ENCODE measurements around the gene GOLT1B. TPM values are rescaled to one million over a fixed set of nuclear protein-coding genes. Genes with fewer than 3 reads are reported as not detected.
"Not testable (repeated sequence)": the region's sequence is repeated elsewhere in the genome, so short reads cannot be mapped to it uniquely, and the experiment has no call there.

Gene GOLT1B, protein sequence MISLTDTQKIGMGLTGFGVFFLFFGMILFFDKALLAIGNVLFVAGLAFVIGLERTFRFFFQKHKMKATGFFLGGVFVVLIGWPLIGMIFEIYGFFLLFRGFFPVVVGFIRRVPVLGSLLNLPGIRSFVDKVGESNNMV
- total RNA-seq (10 to 100 TPM; 27.7 to 37.7 (median 35.1) TPM), total RNA-seq (37.4 to 100 (median 58.5) reads per million in 29 experiments)
- total RNA-seq (2013) = 36.4 TPM

DNA sequence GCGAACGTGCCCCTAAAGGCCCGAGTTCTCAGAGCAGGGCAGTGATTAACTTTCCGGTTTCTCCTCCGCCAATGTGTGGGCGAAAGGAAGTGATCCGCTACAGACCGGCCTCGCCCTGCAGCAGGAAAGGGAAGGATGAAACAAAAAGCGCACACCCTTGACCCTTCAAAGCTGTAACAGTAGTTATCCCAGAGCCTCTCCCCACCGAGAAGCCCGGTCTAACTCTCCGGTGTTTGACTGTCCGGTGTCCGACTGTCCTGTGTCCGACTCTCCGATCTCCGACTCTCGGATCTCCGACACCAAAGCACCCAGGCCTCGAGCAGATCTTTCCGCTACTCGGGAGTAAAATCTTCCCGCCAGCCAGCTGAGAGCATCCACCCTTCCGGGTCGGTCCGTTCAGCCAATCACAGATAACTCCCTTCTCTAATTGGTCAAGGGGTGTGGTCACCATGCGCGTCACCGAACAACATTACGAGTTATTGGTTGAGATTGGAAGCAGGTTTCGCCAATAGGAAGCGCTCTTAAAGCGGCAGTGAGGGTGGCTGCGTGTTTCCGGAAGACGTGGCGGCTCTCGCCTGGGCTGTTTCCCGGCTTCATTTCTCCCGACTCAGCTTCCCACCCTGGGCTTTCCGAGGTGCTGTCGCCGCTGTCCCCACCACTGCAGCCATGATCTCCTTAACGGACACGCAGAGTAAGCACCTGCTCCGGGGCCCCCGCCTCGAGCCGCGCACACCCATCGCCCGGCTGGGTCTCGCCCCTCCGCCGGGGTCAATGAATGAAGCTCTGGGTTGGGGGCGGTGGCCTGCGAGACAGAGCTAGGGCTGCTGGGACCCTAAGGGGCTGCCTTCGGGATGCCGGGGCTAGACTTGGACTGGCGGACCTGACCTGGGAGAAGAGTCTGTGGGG lies at the start of gene GOLT1B, which contains the start of gene RECQL:
Gene GOLT1B, plus strand, starts transcription at position 532 of the 906 bp plus-strand sequence. Its CDS starts 135 bp downstream, at position 667.
Gene RECQL, minus strand, starts transcription at position 378 of the 906 bp plus-strand sequence. CDS start 2,065 bp downstream, outside the sequence.
- Mint-ChIP-seq H3K4me1 (peaks cover 38 to 64% (median 39%) of the 10 kb centered on the region in 3 donors), H3K36me3 (peaks cover 28% of the 10 kb centered on the region), H3K27me3 (no peaks in the 10 kb centered on the region), H3K9me3 (no peaks in the 10 kb centered on the region), H3K27ac (no peak within 1 kb of the TSS), H3K4me3 (no peak within 1 kb of the TSS)
- POLR2A ChIA-PET = no interaction called here
- Histone ChIP-seq H3K36me3 (ENCODE audit: control insufficient read depth in 2 of 2, extremely low read depth in 1 of 2, insufficient read depth in 1 of 2, low read length in 1 of 2) (peaks cover 0 to 27% of the 10 kb centered on the region in 2 donors), H3K27me3 (replicated peaks in 1 of 2; ENCODE audit: control insufficient read depth in 2 of 2, extremely low read depth in 1 of 2, insufficient read depth in 2 of 2, low read length in 1 of 2) (no peaks in the 10 kb centered on the region), H3K27ac (ENCODE audit: low read length) (peak within 1 kb of the TSS; percentile 53), H3K4me1 (ENCODE audit: control insufficient read depth in 1 of 2, extremely low read depth in 1 of 2, insufficient read depth in 2 of 2, low read length in 2 of 2) (peaks cover 22 to 33% of the 10 kb centered on the region in 2 experiments), H3K4me3 (ENCODE audit: control insufficient read depth in 1 of 2, extremely low read depth in 1 of 2, low read length in 1 of 2) (peak within 1 kb of the TSS; percentile 81 to 86), H3K9me3 (no peaks in the 10 kb centered on the region)
- DNase-seq (peak; percentile 65 to 96 (median 89)), ATAC-seq (replicated peaks in 1 of 4) (peak; percentile 92 to 97 (median 96))
- 0% methylated on average over 38 of the region's 61 CpGs for WGBS (ENCODE audit: insufficient coverage)
- CTCF ChIA-PET = interaction anchor here (0.5 to 1.2 kb wide), 2 partner anchors 58 to 1089 kb away, joined by 3 read pairs; no protein-coding TSS in a partner anchor

DNA sequence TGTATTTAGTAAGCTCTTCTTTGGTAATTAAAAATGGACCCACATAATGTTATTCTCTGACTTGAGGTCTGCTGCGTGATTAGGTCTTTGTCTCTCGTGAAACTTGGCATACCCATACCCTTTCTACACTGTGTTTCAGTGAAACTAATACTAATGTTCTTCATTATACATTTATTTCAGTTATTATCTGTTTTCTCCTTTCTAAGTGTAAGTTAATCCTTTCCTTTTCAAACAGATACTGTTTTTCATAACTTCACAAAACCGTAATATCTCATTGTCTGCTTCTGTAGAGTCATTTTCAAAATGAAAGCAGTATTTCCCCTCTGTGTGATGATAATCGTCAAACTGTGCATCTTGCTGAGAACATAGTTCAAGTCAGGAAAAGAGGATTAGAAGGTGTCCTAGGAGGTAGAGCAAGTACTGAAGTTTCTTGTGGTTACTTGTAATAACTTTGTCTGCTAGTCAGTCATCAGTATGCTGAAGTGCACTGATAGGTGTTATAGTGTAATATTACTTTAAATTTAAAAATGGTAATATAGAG lies 48.2 kb upstream of the GOLT1B start:
- Mint-ChIP-seq H3K4me1 (peaks cover 40 to 57% (median 54%) of the 10 kb centered on the region in 3 donors), H3K36me3 (peaks cover 52% of the 10 kb centered on the region), H3K27me3 (no peaks in the 10 kb centered on the region), H3K27ac (peak overlapping the region; percentile 96 to 97), H3K9me3 (no peaks in the 10 kb centered on the region), H3K4me3 (peak overlapping the region; percentile 27 to 75 (median 52))
- Histone ChIP-seq H3K4me3 (ENCODE audit: control insufficient read depth in 1 of 2, extremely low read depth in 1 of 2, low read length in 1 of 2) (no peak overlapping the region), H3K27me3 (replicated peaks in 1 of 2; ENCODE audit: control insufficient read depth in 2 of 2, extremely low read depth in 1 of 2, insufficient read depth in 2 of 2, low read length in 1 of 2) (no peaks in the 10 kb centered on the region), H3K4me1 (ENCODE audit: control insufficient read depth in 1 of 2, extremely low read depth in 1 of 2, insufficient read depth in 2 of 2, low read length in 2 of 2) (peaks cover 13 to 15% of the 10 kb centered on the region in 2 experiments), H3K9me3 (no peaks in the 10 kb centered on the region), H3K27ac (ENCODE audit: low read length) (peak overlapping the region; percentile 77), H3K36me3 (ENCODE audit: control insufficient read depth in 2 of 2, extremely low read depth in 1 of 2, insufficient read depth in 1 of 2, low read length in 1 of 2) (peaks cover 3 to 41% of the 10 kb centered on the region in 2 donors)
- CTCF ChIA-PET = no interaction called here
- POLR2A ChIA-PET = interaction anchor here in 1 of 2 donors (1.2 kb wide), 1 partner anchor 16 kb away, joined by 3 read pairs; the partner anchor contains the start of gene PYROXD1
- DNase-seq (peak in 1 of 35 experiments; percentile 45), ATAC-seq (replicated peaks in 1 of 4) (peak in 1 of 4 experiments; percentile 38)
- no CpG with 5 or more reads among the region's 4 CpGs for WGBS (ENCODE audit: insufficient coverage)

DNA sequence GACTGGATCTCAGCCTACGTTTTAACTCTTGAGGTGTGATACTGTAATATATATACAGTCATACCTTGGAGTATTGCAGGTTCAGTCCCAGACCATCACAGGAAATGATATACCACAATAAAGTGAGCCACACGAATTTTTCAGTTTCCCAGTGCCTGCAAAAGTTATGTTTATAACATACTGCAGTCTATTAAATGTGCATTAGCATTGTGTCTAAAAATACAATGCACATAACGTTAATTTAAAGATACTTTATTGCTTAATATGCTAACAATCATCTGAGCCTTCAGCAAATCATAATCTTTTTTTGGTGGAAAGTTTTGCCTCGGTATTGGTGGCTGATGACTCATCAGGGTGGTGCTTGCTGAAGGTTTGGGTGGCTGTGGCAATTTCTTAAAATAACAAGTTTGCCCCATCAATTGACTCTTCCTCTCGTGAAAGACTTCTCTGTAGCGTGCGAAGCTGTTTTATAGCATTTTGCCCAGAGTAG lies 45.3 kb upstream of the GOLT1B start:
- Mint-ChIP-seq H3K36me3 (peaks cover 52% of the 10 kb centered on the region), H3K9me3 (no peaks in the 10 kb centered on the region), H3K4me3 (peak overlapping the region; percentile 48 to 60 (median 57)), H3K4me1 (peaks cover 39 to 64% (median 56%) of the 10 kb centered on the region in 3 donors), H3K27ac (peak overlapping the region; percentile 96 to 98), H3K27me3 (no peaks in the 10 kb centered on the region)
- peaks cover 13 to 18% of the 10 kb centered on the region in 2 experiments for H3K4me1 ChIP-seq (ENCODE audit: control insufficient read depth in 1 of 2, extremely low read depth in 1 of 2, insufficient read depth in 2 of 2, low read length in 2 of 2)
- H3K4me3 ChIP-seq (ENCODE audit: control insufficient read depth in 1 of 2, extremely low read depth in 1 of 2, low read length in 1 of 2) = peak overlapping the region in 1 of 2 donors; percentile 6
- peak overlapping the region; percentile 77 for H3K27ac ChIP-seq (ENCODE audit: low read length)
- peaks cover 0 to 35% of the 10 kb centered on the region in 2 donors for H3K36me3 ChIP-seq (ENCODE audit: control insufficient read depth in 2 of 2, extremely low read depth in 1 of 2, insufficient read depth in 1 of 2, low read length in 1 of 2)
- WGBS (ENCODE audit: insufficient coverage) = no CpG with 5 or more reads among the region's 7 CpGs
- peak; percentile 85 to 96 (median 92) for ATAC-seq (replicated peaks in 1 of 4)
- H3K27me3 ChIP-seq (replicated peaks in 1 of 2; ENCODE audit: control insufficient read depth in 2 of 2, extremely low read depth in 1 of 2, insufficient read depth in 2 of 2, low read length in 1 of 2) = no peaks in the 10 kb centered on the region
- H3K9me3 ChIP-seq = no peaks in the 10 kb centered on the region
- ChIA-PET POLR2A (interaction anchor here in 1 of 2 donors (1.4 kb wide), 1 partner anchor 18 kb away, joined by 7 read pairs; the partner anchor contains the start of gene PYROXD1), CTCF (no interaction called here)
- DNase-seq = peak in 25 of 35 experiments; percentile 3 to 63 (median 18)

DNA sequence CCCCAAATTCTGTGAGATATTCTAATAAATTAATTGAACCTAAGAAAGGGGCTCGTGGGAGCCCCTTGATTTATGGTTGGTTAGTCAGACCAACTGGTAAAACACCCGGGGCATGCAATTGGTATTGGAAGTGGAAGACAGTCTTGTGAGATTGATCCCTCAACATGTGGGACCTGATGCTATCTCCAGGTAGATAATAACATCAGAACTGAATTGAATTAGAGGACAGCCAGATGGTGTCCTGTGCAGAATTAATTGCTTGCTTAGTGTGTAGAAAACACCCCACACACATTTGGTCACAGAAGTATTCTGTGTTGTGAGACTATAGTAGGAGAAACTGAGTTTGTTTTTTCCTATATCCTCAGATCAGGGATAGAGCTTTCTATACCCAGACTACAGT lies 42.1 kb upstream of the GOLT1B start:
- peak overlapping the region; percentile 96 to 98 for H3K27ac Mint-ChIP-seq
- H3K27me3 Mint-ChIP-seq = no peaks in the 10 kb centered on the region
- no peaks in the 10 kb centered on the region for H3K9me3 ChIP-seq
- no peak overlapping the region for H3K4me3 Mint-ChIP-seq
- peaks cover 0 to 3% (median 3%) of the 10 kb centered on the region in 3 donors for H3K9me3 Mint-ChIP-seq
- H3K36me3 ChIP-seq (ENCODE audit: control insufficient read depth in 2 of 2, extremely low read depth in 1 of 2, insufficient read depth in 1 of 2, low read length in 1 of 2) = peaks cover 0 to 54% of the 10 kb centered on the region in 2 donors
- ATAC-seq (replicated peaks in 1 of 4) (no peak), DNase-seq (no peak)
- no peak overlapping the region for H3K27ac ChIP-seq (ENCODE audit: low read length)
- POLR2A ChIA-PET = no interaction called here
- 80% methylated on average over 2 of the region's 2 CpGs for WGBS (ENCODE audit: insufficient coverage)
- peaks cover 13 to 15% of the 10 kb centered on the region in 2 experiments for H3K4me1 ChIP-seq (ENCODE audit: control insufficient read depth in 1 of 2, extremely low read depth in 1 of 2, insufficient read depth in 2 of 2, low read length in 2 of 2)
- H3K36me3 Mint-ChIP-seq = peaks cover 62% of the 10 kb centered on the region
- H3K4me3 ChIP-seq (ENCODE audit: control insufficient read depth in 1 of 2, extremely low read depth in 1 of 2, low read length in 1 of 2) = no peak overlapping the region
- peaks cover 26 to 44% (median 38%) of the 10 kb centered on the region in 3 donors for H3K4me1 Mint-ChIP-seq
- CTCF ChIA-PET = no interaction called here
- H3K27me3 ChIP-seq (replicated peaks in 1 of 2; ENCODE audit: control insufficient read depth in 2 of 2, extremely low read depth in 1 of 2, insufficient read depth in 2 of 2, low read length in 1 of 2) = no peaks in the 10 kb centered on the region

DNA sequence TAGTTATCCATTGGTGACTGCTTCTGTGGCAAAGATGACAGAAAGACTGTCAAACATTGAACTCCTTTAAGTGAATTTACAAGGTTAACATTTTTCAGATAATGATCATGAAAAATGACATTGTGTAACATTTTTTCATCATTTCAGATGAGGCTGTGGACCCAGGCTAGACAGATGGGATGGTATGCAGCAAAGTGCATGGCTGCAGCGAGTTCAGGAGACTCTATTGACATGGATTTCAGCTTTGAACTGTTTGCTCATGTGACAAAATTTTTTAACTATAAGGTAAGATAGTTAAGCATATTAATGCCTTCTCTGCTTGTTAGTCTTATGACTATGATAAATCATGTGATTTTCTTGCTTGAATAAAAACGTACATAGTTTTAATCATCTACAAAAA lies 34.3 kb upstream of the GOLT1B start:
- peaks cover 0 to 38% of the 10 kb centered on the region in 2 donors for H3K36me3 ChIP-seq (ENCODE audit: control insufficient read depth in 2 of 2, extremely low read depth in 1 of 2, insufficient read depth in 1 of 2, low read length in 1 of 2)
- H3K4me1 Mint-ChIP-seq; H3K4me1 ChIP-seq (ENCODE audit: control insufficient read depth in 1 of 2, extremely low read depth in 1 of 2, insufficient read depth in 2 of 2, low read length in 2 of 2): not testable (repeated sequence)

More for the DNA sequence above, 34.3 kb upstream of the GOLT1B start:
- H3K27ac Mint-ChIP-seq = peak overlapping the region; percentile 81 to 89
- H3K4me3 ChIP-seq (ENCODE audit: control insufficient read depth in 1 of 2, extremely low read depth in 1 of 2, low read length in 1 of 2); H3K27me3 ChIP-seq (replicated peaks in 1 of 2; ENCODE audit: control insufficient read depth in 2 of 2, extremely low read depth in 1 of 2, insufficient read depth in 2 of 2, low read length in 1 of 2); H3K9me3 ChIP-seq; ATAC-seq (replicated peaks in 1 of 4); DNase-seq; H3K9me3 Mint-ChIP-seq; H3K27me3 Mint-ChIP-seq; CTCF ChIA-PET; H3K27ac ChIP-seq (ENCODE audit: low read length); POLR2A ChIA-PET; H3K4me3 Mint-ChIP-seq: not testable (repeated sequence)
- no CpG with 5 or more reads among the region's 2 CpGs for WGBS (ENCODE audit: insufficient coverage)
- H3K36me3 Mint-ChIP-seq = peaks cover 48% of the 10 kb centered on the region

Measured in T-cell (primary cell).